ENCODE results near the gene SMARCA2. TPM values are rescaled to one million over a fixed set of nuclear protein-coding genes. Genes with fewer than 3 reads are reported as not detected.

Gene SMARCA2
- total RNA-seq, 1 experiment from 2014 or later = 27.9 TPM

GRCh38 chr9:2021731-2022130 is 6.6 kb downstream of the SMARCA2 start:
- no peak overlapping the region for H3K4me2 ChIP-seq (ENCODE audit: low read length)
- no peaks in the 10 kb centered on the region for H3K36me3 ChIP-seq (ENCODE audit: low read depth, low read length)
- ATAC-seq = no peak
- H3K27me3 ChIP-seq (ENCODE audit: low read length) = no peaks in the 10 kb centered on the region
- TF ChIP-seq EZH2 (IDR thresholded peaks at IDR 0.05; ENCODE audit: low read length, unreplicated experiment) (no peak), CTCF (conservative IDR thresholded peaks at IDR 0.05; ENCODE audit: low read depth, low read length) (no peak), EZH2phosphoT487 (IDR thresholded peaks at IDR 0.05; ENCODE audit: borderline replicate concordance, low read length) (no peak)
- no peak for DNase-seq
- peaks cover 10% of the 10 kb centered on the region for H3K4me1 ChIP-seq (ENCODE audit: insufficient read depth, low read length)
- no peaks in the 10 kb centered on the region for H3K9me2 ChIP-seq (replicated peaks; ENCODE audit: low read length)
- no peak overlapping the region for H3K4me3 ChIP-seq (ENCODE audit: low read length)
- no peak overlapping the region for H3K27ac ChIP-seq (ENCODE audit: low read length)
- CTCF ChIA-PET = no interaction called here
- no peaks in the 10 kb centered on the region for H4K20me1 ChIP-seq (ENCODE audit: low read length)
- no peak overlapping the region for H2AFZ ChIP-seq (ENCODE audit: low read length)
- POLR2A ChIA-PET (ENCODE audit: unreplicated experiment) = interaction anchor here (0.6 kb wide), 1 partner anchor 958 kb away, joined by 4 read pairs; no protein-coding TSS in a partner anchor
- no peaks in the 10 kb centered on the region for H3K9me3 ChIP-seq (ENCODE audit: low read length)
- intact Hi-C loops (cut with micrococcal nuclease) = no loop called here
- H3K9ac ChIP-seq (ENCODE audit: low read length) = no peak overlapping the region
- no peaks in the 10 kb centered on the region for H3F3A ChIP-seq (ENCODE audit: low read length, unreplicated experiment)
- BruUV-seq (replicated peaks) = no TSS peak
- H3K79me2 ChIP-seq (ENCODE audit: low read length) = peaks cover 68% of the 10 kb centered on the region

DNA sequence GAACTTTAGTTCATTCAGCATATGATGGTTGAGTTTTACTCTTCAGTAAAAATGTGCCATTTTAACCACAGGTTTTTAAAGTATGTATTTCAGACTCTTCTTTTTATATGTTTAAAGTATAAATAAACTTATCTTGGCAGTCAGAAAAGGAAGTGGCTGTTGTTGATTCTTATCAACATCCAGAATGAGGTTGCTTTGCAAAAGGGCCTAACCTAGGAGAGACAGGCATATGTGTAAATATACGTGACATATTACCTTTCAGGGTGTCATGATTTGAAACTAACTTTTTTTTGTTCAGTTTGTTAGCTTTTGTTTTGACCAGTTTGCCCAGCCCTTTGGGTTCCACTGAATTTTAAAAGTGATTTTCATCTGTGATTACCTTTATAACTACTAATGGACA is 7.4 kb downstream of the SMARCA2 start:
- no TSS peak for BruUV-seq (replicated peaks)
- peaks cover 10% of the 10 kb centered on the region for H3K4me1 ChIP-seq (ENCODE audit: insufficient read depth, low read length)
- H3K4me3 ChIP-seq (ENCODE audit: low read length) = no peak overlapping the region
- peaks cover 75% of the 10 kb centered on the region for H3K79me2 ChIP-seq (ENCODE audit: low read length)
- no peaks in the 10 kb centered on the region for H4K20me1 ChIP-seq (ENCODE audit: low read length)
- TF ChIP-seq CTCF (conservative IDR thresholded peaks at IDR 0.05; ENCODE audit: low read depth, low read length) = no peak
- no peak for TF ChIP-seq EZH2phosphoT487 (IDR thresholded peaks at IDR 0.05; ENCODE audit: borderline replicate concordance, low read length)
- no peak for TF ChIP-seq EZH2 (IDR thresholded peaks at IDR 0.05; ENCODE audit: low read length, unreplicated experiment)
- ChIA-PET CTCF (no interaction called here), POLR2A (ENCODE audit: unreplicated experiment) (no interaction called here)
- ATAC-seq (no peak), DNase-seq (no peak)
- H3K36me3 ChIP-seq (ENCODE audit: low read depth, low read length) = no peaks in the 10 kb centered on the region
- no peak overlapping the region for H3K9ac ChIP-seq (ENCODE audit: low read length)
- no peaks in the 10 kb centered on the region for H3K9me2 ChIP-seq (replicated peaks; ENCODE audit: low read length)
- no peaks in the 10 kb centered on the region for H3K9me3 ChIP-seq (ENCODE audit: low read length)
- no peak overlapping the region for H3K4me2 ChIP-seq (ENCODE audit: low read length)
- H2AFZ ChIP-seq (ENCODE audit: low read length) = no peak overlapping the region
- no peak overlapping the region for H3K27ac ChIP-seq (ENCODE audit: low read length)
- no peaks in the 10 kb centered on the region for H3K27me3 ChIP-seq (ENCODE audit: low read length)
- no peaks in the 10 kb centered on the region for H3F3A ChIP-seq (ENCODE audit: low read length, unreplicated experiment)
- intact Hi-C loops (cut with micrococcal nuclease) = no loop called here

- Histone ChIP-seq H3K9ac (ENCODE audit: low read length) (no peak overlapping the region), H3K4me2 (ENCODE audit: low read length) (no peak overlapping the region), H3K4me3 (ENCODE audit: low read length) (no peak overlapping the region), H3K36me3 (ENCODE audit: low read depth, low read length) (no peaks in the 10 kb centered on the region), H4K20me1 (ENCODE audit: low read length) (no peaks in the 10 kb centered on the region), H3K9me3 (ENCODE audit: low read length) (no peaks in the 10 kb centered on the region), H2AFZ (ENCODE audit: low read length) (no peak overlapping the region), H3K27me3 (ENCODE audit: low read length) (no peaks in the 10 kb centered on the region), H3K79me2 (ENCODE audit: low read length) (peaks cover 75% of the 10 kb centered on the region), H3K27ac (ENCODE audit: low read length) (no peak overlapping the region), H3K9me2 (replicated peaks; ENCODE audit: low read length) (no peaks in the 10 kb centered on the region), H3K4me1 (ENCODE audit: insufficient read depth, low read length) (peaks cover 10% of the 10 kb centered on the region), H3F3A (ENCODE audit: low read length, unreplicated experiment) (no peaks in the 10 kb centered on the region)
- CTCF ChIA-PET = no interaction called here
- intact Hi-C loops (cut with micrococcal nuclease) = no loop called here
- ATAC-seq = no peak
- BruUV-seq (replicated peaks) = no TSS peak
- TF ChIP-seq EZH2 (IDR thresholded peaks at IDR 0.05; ENCODE audit: low read length, unreplicated experiment) = no peak
- TF ChIP-seq CTCF (conservative IDR thresholded peaks at IDR 0.05; ENCODE audit: low read depth, low read length) = no peak
- no peak for TF ChIP-seq EZH2phosphoT487 (IDR thresholded peaks at IDR 0.05; ENCODE audit: borderline replicate concordance, low read length)
- DNase-seq = no peak
- POLR2A ChIA-PET (ENCODE audit: unreplicated experiment) = no interaction called here
Observed at GRCh38 chr9:2023042-2023441, 7.9 kb downstream of the SMARCA2 start.

Data from PC-3 (cell line).